WTC11 (cell line): Measurements from ENCODE around the gene PTPRF. TPM values are rescaled to one million over a fixed set of nuclear protein-coding genes. Genes with fewer than 3 reads are reported as not detected.

Experiments
- ATAC-seq: fragments of 200-7000 bp; cut with Tn5 transposase; 2 replicates; pipeline ENCODE4 v1.10.0; 2021; ENCODE audit warnings: mild to moderate bottlenecking, moderate library complexity
- CTCF ChIA-PET: fragments of 300-600 bp; sonication (Branson Sonifier 250); formaldehyde crosslinking; loops from one replicate; lab custom pipeline; 2021; ENCODE audit warnings: antibody characterized with exemption; lab: Charles Lee
- POLR2A ChIA-PET: fragments of 350-600 bp; sonication (Branson Sonifier 250); formaldehyde crosslinking; loops from one replicate; lab custom pipeline; 2021; ENCODE audit warnings: antibody characterized with exemption; lab: Charles Lee
- DNase-seq: peaks from one replicate; pipeline ENCODE4 v3.0.0; 2021; ENCODE audit warnings: low spot score
- H3K27ac Mint-ChIP-seq: 2 replicates; pipeline ENCODE4 v1.8.0; 2021; ENCODE audit warnings: mixed read lengths
- H3K27me3 Mint-ChIP-seq: 2 replicates; pipeline ENCODE4 v1.8.0; 2021; ENCODE audit warnings: low read depth, mild to moderate bottlenecking, moderate library complexity, mixed read lengths
- H3K36me3 Mint-ChIP-seq: 2 replicates; pipeline ENCODE4 v1.8.0; 2021; ENCODE audit warnings: mixed read lengths
- H3K4me1 Mint-ChIP-seq: 2 replicates; pipeline ENCODE4 v1.8.0; 2022; ENCODE audit warnings: mixed read lengths
- H3K4me3 Mint-ChIP-seq: 2 replicates; pipeline ENCODE4 v1.8.0; 2021; ENCODE audit warnings: mild to moderate bottlenecking, moderate library complexity, mixed read lengths
- H3K9me3 Mint-ChIP-seq: 2 replicates; pipeline ENCODE4 v1.8.0; 2021; ENCODE audit warnings: mixed read lengths
- E2F1 ChIP-seq: sonication (generic); formaldehyde crosslinking; IDR thresholded peaks from 2 replicates; pipeline ENCODE4 v1.8.0; 2022; ENCODE audit warnings: mild to moderate bottlenecking, missing genetic modification reagents
- ETV6 ChIP-seq: sonication (generic); formaldehyde crosslinking; IDR thresholded peaks from 2 replicates; pipeline ENCODE4 v1.8.1; 2022; ENCODE audit warnings: mild to moderate bottlenecking, missing genetic modification reagents
- FOXP4 ChIP-seq: sonication (generic); formaldehyde crosslinking; IDR thresholded peaks from 2 replicates; pipeline ENCODE4 v1.8.0; 2022; ENCODE audit warnings: mild to moderate bottlenecking, missing genetic modification reagents
- NR1H2 ChIP-seq: sonication (generic); formaldehyde crosslinking; IDR thresholded peaks from 2 replicates; pipeline ENCODE4 v1.9.0; 2021; ENCODE audit warnings: mild to moderate bottlenecking, moderate library complexity, missing genetic modification reagents
- SOX15 ChIP-seq: fragments of 250-450 bp; sonication (Bioruptor Pico); IDR thresholded peaks from 2 replicates; pipeline ENCODE4 v1.9.0; 2021; ENCODE audit warnings: mild to moderate bottlenecking
- TEAD1 ChIP-seq: sonication (generic); formaldehyde crosslinking; IDR thresholded peaks from 2 replicates; pipeline ENCODE4 v1.8.0; 2022; ENCODE audit warnings: mild to moderate bottlenecking, missing genetic modification reagents
- ZNF512 ChIP-seq: sonication (generic); formaldehyde crosslinking; IDR thresholded peaks from 2 replicates; pipeline ENCODE4 v1.8.1; 2022; ENCODE audit warnings: missing genetic modification reagents, borderline replicate concordance
- total RNA-seq: library from RNA; stranded (reverse); gene quantifications from 3 replicates; pipeline ENCODE4 v1.2.3, GENCODE V29; 2021
- TF ChIP-seq, protein P1 (sequence below): sonication (generic); formaldehyde crosslinking; IDR thresholded peaks from 2 replicates; pipeline ENCODE4 v1.8.0; 2023; ENCODE audit warnings: missing genetic modification reagents, mild to moderate bottlenecking, borderline replicate concordance
- TF ChIP-seq, protein P2 (sequence below): sonication (generic); formaldehyde crosslinking; IDR thresholded peaks from 2 replicates; pipeline ENCODE4 v1.8.1; 2022; ENCODE audit warnings: low read depth, missing genetic modification reagents, borderline replicate concordance
- TF ChIP-seq, protein P3 (sequence below): fragments of 250-450 bp; sonication (Bioruptor Pico); IDR thresholded peaks from 2 replicates; pipeline ENCODE4 v1.9.0; 2021; ENCODE audit warnings: mild to moderate bottlenecking, borderline replicate concordance
- TF ChIP-seq, protein P4 (sequence below): sonication (generic); formaldehyde crosslinking; IDR thresholded peaks from 2 replicates; pipeline ENCODE4 v1.8.1; 2023; ENCODE audit warnings: mild to moderate bottlenecking, missing genetic modification reagents
- TF ChIP-seq, protein P5 (sequence below): sonication (generic); formaldehyde crosslinking; conservative IDR thresholded peaks from 2 replicates; pipeline ENCODE4 v1.8.1; 2023; ENCODE audit warnings: mild to moderate bottlenecking, low read depth, missing genetic modification reagents, moderate library complexity
- TF ChIP-seq, protein P6 (sequence below): fragments of 200-600 bp; IDR thresholded peaks from 2 replicates; pipeline ENCODE4 v1.8.0; 2022; ENCODE audit warnings: antibody characterized with exemption

The PTPRF gene
- total RNA-seq, 1 experiment from 2014 or later, result 248 TPM

GRCh38 chr1:43538969-43539368, 8.3 kb downstream of the PTPRF start:
- Mint-ChIP-seq H3K27me3 (no peaks in the 10 kb centered on the region), H3K4me3 (no peak overlapping the region), H3K27ac (no peak overlapping the region; the same call in 1 of the 2 replicates), H3K36me3 (peaks cover 23% of the 10 kb centered on the region), H3K4me1 (peaks cover 55% of the 10 kb centered on the region), H3K9me3 (no peaks in the 10 kb centered on the region)
- ATAC-seq (no peak), DNase-seq (no peak)
- CTCF ChIA-PET, result interaction anchor here (0.8 to 1.7 kb wide), 2 partner anchors 16 to 52 kb away, joined by 3 to 4 read pairs; no protein-coding TSS in a partner anchor
- POLR2A ChIA-PET, result no interaction called here
- no peak for TF ChIP-seq ETV6
- no peak for TF ChIP-seq FOXP4
- no peak for TF ChIP-seq E2F1 (CRISPR knock-in tag)
- TF ChIP-seq SOX15 (CRISPR knock-in tag), result no peak
- TF ChIP-seq, protein P1, sequence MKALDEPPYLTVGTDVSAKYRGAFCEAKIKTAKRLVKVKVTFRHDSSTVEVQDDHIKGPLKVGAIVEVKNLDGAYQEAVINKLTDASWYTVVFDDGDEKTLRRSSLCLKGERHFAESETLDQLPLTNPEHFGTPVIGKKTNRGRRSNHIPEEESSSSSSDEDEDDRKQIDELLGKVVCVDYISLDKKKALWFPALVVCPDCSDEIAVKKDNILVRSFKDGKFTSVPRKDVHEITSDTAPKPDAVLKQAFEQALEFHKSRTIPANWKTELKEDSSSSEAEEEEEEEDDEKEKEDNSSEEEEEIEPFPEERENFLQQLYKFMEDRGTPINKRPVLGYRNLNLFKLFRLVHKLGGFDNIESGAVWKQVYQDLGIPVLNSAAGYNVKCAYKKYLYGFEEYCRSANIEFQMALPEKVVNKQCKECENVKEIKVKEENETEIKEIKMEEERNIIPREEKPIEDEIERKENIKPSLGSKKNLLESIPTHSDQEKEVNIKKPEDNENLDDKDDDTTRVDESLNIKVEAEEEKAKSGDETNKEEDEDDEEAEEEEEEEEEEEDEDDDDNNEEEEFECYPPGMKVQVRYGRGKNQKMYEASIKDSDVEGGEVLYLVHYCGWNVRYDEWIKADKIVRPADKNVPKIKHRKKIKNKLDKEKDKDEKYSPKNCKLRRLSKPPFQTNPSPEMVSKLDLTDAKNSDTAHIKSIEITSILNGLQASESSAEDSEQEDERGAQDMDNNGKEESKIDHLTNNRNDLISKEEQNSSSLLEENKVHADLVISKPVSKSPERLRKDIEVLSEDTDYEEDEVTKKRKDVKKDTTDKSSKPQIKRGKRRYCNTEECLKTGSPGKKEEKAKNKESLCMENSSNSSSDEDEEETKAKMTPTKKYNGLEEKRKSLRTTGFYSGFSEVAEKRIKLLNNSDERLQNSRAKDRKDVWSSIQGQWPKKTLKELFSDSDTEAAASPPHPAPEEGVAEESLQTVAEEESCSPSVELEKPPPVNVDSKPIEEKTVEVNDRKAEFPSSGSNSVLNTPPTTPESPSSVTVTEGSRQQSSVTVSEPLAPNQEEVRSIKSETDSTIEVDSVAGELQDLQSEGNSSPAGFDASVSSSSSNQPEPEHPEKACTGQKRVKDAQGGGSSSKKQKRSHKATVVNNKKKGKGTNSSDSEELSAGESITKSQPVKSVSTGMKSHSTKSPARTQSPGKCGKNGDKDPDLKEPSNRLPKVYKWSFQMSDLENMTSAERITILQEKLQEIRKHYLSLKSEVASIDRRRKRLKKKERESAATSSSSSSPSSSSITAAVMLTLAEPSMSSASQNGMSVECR, result no peak
- TF ChIP-seq, protein P2, sequence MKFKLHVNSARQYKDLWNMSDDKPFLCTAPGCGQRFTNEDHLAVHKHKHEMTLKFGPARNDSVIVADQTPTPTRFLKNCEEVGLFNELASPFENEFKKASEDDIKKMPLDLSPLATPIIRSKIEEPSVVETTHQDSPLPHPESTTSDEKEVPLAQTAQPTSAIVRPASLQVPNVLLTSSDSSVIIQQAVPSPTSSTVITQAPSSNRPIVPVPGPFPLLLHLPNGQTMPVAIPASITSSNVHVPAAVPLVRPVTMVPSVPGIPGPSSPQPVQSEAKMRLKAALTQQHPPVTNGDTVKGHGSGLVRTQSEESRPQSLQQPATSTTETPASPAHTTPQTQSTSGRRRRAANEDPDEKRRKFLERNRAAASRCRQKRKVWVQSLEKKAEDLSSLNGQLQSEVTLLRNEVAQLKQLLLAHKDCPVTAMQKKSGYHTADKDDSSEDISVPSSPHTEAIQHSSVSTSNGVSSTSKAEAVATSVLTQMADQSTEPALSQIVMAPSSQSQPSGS (CRISPR knock-in tag), result no peak
- no peak for TF ChIP-seq NR1H2
- TF ChIP-seq, protein P3, sequence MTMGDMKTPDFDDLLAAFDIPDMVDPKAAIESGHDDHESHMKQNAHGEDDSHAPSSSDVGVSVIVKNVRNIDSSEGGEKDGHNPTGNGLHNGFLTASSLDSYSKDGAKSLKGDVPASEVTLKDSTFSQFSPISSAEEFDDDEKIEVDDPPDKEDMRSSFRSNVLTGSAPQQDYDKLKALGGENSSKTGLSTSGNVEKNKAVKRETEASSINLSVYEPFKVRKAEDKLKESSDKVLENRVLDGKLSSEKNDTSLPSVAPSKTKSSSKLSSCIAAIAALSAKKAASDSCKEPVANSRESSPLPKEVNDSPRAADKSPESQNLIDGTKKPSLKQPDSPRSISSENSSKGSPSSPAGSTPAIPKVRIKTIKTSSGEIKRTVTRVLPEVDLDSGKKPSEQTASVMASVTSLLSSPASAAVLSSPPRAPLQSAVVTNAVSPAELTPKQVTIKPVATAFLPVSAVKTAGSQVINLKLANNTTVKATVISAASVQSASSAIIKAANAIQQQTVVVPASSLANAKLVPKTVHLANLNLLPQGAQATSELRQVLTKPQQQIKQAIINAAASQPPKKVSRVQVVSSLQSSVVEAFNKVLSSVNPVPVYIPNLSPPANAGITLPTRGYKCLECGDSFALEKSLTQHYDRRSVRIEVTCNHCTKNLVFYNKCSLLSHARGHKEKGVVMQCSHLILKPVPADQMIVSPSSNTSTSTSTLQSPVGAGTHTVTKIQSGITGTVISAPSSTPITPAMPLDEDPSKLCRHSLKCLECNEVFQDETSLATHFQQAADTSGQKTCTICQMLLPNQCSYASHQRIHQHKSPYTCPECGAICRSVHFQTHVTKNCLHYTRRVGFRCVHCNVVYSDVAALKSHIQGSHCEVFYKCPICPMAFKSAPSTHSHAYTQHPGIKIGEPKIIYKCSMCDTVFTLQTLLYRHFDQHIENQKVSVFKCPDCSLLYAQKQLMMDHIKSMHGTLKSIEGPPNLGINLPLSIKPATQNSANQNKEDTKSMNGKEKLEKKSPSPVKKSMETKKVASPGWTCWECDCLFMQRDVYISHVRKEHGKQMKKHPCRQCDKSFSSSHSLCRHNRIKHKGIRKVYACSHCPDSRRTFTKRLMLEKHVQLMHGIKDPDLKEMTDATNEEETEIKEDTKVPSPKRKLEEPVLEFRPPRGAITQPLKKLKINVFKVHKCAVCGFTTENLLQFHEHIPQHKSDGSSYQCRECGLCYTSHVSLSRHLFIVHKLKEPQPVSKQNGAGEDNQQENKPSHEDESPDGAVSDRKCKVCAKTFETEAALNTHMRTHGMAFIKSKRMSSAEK (CRISPR knock-in tag), result no peak
- TF ChIP-seq, protein P4, sequence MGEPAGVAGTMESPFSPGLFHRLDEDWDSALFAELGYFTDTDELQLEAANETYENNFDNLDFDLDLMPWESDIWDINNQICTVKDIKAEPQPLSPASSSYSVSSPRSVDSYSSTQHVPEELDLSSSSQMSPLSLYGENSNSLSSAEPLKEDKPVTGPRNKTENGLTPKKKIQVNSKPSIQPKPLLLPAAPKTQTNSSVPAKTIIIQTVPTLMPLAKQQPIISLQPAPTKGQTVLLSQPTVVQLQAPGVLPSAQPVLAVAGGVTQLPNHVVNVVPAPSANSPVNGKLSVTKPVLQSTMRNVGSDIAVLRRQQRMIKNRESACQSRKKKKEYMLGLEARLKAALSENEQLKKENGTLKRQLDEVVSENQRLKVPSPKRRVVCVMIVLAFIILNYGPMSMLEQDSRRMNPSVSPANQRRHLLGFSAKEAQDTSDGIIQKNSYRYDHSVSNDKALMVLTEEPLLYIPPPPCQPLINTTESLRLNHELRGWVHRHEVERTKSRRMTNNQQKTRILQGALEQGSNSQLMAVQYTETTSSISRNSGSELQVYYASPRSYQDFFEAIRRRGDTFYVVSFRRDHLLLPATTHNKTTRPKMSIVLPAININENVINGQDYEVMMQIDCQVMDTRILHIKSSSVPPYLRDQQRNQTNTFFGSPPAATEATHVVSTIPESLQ (CRISPR knock-in tag), result no peak
- no peak for TF ChIP-seq TEAD1 (CRISPR knock-in tag)
- no peak for TF ChIP-seq ZNF512
- TF ChIP-seq, protein P5, sequence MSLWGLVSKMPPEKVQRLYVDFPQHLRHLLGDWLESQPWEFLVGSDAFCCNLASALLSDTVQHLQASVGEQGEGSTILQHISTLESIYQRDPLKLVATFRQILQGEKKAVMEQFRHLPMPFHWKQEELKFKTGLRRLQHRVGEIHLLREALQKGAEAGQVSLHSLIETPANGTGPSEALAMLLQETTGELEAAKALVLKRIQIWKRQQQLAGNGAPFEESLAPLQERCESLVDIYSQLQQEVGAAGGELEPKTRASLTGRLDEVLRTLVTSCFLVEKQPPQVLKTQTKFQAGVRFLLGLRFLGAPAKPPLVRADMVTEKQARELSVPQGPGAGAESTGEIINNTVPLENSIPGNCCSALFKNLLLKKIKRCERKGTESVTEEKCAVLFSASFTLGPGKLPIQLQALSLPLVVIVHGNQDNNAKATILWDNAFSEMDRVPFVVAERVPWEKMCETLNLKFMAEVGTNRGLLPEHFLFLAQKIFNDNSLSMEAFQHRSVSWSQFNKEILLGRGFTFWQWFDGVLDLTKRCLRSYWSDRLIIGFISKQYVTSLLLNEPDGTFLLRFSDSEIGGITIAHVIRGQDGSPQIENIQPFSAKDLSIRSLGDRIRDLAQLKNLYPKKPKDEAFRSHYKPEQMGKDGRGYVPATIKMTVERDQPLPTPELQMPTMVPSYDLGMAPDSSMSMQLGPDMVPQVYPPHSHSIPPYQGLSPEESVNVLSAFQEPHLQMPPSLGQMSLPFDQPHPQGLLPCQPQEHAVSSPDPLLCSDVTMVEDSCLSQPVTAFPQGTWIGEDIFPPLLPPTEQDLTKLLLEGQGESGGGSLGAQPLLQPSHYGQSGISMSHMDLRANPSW (CRISPR knock-in tag), result no peak
- TF ChIP-seq, protein P6, sequence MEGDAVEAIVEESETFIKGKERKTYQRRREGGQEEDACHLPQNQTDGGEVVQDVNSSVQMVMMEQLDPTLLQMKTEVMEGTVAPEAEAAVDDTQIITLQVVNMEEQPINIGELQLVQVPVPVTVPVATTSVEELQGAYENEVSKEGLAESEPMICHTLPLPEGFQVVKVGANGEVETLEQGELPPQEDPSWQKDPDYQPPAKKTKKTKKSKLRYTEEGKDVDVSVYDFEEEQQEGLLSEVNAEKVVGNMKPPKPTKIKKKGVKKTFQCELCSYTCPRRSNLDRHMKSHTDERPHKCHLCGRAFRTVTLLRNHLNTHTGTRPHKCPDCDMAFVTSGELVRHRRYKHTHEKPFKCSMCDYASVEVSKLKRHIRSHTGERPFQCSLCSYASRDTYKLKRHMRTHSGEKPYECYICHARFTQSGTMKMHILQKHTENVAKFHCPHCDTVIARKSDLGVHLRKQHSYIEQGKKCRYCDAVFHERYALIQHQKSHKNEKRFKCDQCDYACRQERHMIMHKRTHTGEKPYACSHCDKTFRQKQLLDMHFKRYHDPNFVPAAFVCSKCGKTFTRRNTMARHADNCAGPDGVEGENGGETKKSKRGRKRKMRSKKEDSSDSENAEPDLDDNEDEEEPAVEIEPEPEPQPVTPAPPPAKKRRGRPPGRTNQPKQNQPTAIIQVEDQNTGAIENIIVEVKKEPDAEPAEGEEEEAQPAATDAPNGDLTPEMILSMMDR, result no peak
